OCI-LY7 (cell line): ENCODE measurements around the gene IPPK. TPM values are rescaled to one million over a fixed set of nuclear protein-coding genes. Genes with fewer than 3 reads are reported as not detected.

ENCODE experiments used
- BruUV-seq: library from RNA; stranded (reverse); fragments of 400-500 nt; replicated peaks from 2 replicates; lab custom pipeline; 2021; lab: Mats Ljungman, UMichigan
- CTCF ChIA-PET: fragments of 300-600 bp; sonication (Branson Sonifier 250); formaldehyde crosslinking; loops from one replicate; lab custom pipeline; 2022; ENCODE audit warnings: antibody characterized with exemption; ENCODE audit not compliant: unreplicated experiment; lab: Charles Lee
- POLR2A ChIA-PET: fragments of 300-600 bp; sonication (Branson Sonifier 250); formaldehyde crosslinking; loops from one replicate; lab custom pipeline; 2022; ENCODE audit warnings: antibody characterized with exemption; lab: Charles Lee
- DNase-seq: peaks from one replicate; pipeline ENCODE4 v3.0.0-alpha.2; 2015; ENCODE audit warnings: low spot score
- H2AFZ ChIP-seq: fragments of 200-600 bp; sonication (generic), shearing (Covaris generic); 2 replicates; pipeline ENCODE4 v1.6.1; 2014; ENCODE audit warnings: mild to moderate bottlenecking, antibody characterized with exemption, low read length, moderate library complexity
- H3K27ac ChIP-seq: fragments of 200-600 bp; sonication (generic); 2 replicates; pipeline ENCODE4 v1.5.1; 2014; ENCODE audit warnings: mixed run types, low read depth, mild to moderate bottlenecking, moderate library complexity, low read length, inconsistent platforms; ENCODE audit not compliant: poor library complexity, severe bottlenecking
- H3K36me3 ChIP-seq: fragments of 200-600 bp; sonication (generic); 2 replicates; pipeline ENCODE4 v1.6.1; 2014; ENCODE audit warnings: mild to moderate bottlenecking, antibody characterized with exemption, low read length, moderate library complexity, mixed read lengths; ENCODE audit not compliant: insufficient read depth
- H3K4me1 ChIP-seq: fragments of 200-600 bp; sonication (generic); 2 replicates; pipeline ENCODE4 v1.5.1; 2014; ENCODE audit warnings: mild to moderate bottlenecking, low read length; ENCODE audit not compliant: insufficient read depth, poor library complexity, severe bottlenecking
- H3K4me2 ChIP-seq: fragments of 200-600 bp; sonication (generic); 2 replicates; pipeline ENCODE4 v1.6.1; 2014; ENCODE audit warnings: mild to moderate bottlenecking, low read length
- H3K4me3 ChIP-seq: fragments of 200-600 bp; sonication (generic); 2 replicates; pipeline ENCODE4 v1.5.1; 2014; ENCODE audit warnings: mild to moderate bottlenecking, low read depth, low read length; ENCODE audit not compliant: poor library complexity, severe bottlenecking
- H3K79me2 ChIP-seq: fragments of 200-600 bp; sonication (generic); 2 replicates; pipeline ENCODE4 v1.6.1; 2016; ENCODE audit warnings: low read depth, mild to moderate bottlenecking, low read length, moderate library complexity, mixed read lengths; ENCODE audit not compliant: insufficient read depth
- H3K9me2 ChIP-seq: fragments of 200-600 bp; sonication (generic); 2 replicates; pipeline ENCODE4 v1.6.1; 2016; ENCODE audit warnings: mild to moderate bottlenecking, low read length, mixed read lengths; ENCODE audit not compliant: insufficient read depth
- H3K9me3 ChIP-seq: fragments of 200-600 bp; sonication (generic); 2 replicates; pipeline ENCODE4 v1.6.1; 2014; ENCODE audit warnings: mild to moderate bottlenecking, mixed run types, low read length, mixed read lengths
- H4K20me1 ChIP-seq: fragments of 200-600 bp; sonication (generic); 2 replicates; pipeline ENCODE4 v1.6.1; 2014; ENCODE audit warnings: mild to moderate bottlenecking, antibody characterized with exemption, low read length, moderate library complexity, mixed read lengths; ENCODE audit not compliant: insufficient read depth
- EZH2phosphoT487 ChIP-seq: fragments of 200-600 bp; sonication (generic); IDR thresholded peaks from 2 replicates; pipeline ENCODE4 v1.6.1; 2018; ENCODE audit warnings: low read depth, borderline replicate concordance, mild to moderate bottlenecking, mixed run types, antibody characterized with exemption, low read length, moderate library complexity, mixed read lengths
- intact Hi-C: fragments of 100-400 bp; cut with micrococcal nuclease; formaldehyde crosslinking; loops from one replicate; pipeline ENCODE4 v1.10.0; 2022; ENCODE audit not compliant: unreplicated experiment
- total RNA-seq, 2 experiments: library from RNA; depleted of rRNA in 1 of 2; stranded (reverse); fragments of >200 nt in 1 of 2; shearing (Covaris generic) in 1 of 2; gene quantifications; 2 replicates each; pipeline ENCODE4 v1.2.3, GENCODE V29; 2014 to 2022
- TF ChIP-seq, protein P1 (sequence below): fragments of 200-600 bp; sonication (generic); conservative IDR thresholded peaks from 2 replicates; pipeline ENCODE4 v1.5.1; 2014; ENCODE audit warnings: mild to moderate bottlenecking, antibody characterized with exemption, low read length, moderate library complexity, mixed read lengths

IPPK gene
- total RNA-seq, 2 experiments from 2014 or later: 10.3 to 12.7 TPM

DNA sequence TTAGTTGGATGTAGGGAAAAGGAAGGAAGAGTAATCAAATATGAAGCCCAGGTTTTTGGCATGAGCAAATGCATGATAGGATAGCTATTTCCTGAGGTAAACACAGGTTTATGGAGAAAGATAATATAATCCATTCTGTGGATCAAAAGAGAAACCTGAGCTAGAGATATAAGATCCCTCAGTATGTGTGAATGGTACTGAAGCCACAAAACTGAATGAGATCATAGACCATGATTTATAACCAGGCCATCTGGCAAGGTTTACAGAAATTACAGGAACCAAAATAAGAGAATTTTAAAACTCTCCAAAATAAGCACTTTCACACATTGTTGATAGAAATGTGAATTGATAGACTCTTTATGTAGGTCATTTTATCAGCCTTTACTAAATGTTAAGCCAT lies 105.4 kb downstream of the IPPK start:
- ChIA-PET CTCF (no interaction called here), POLR2A (interaction anchor here (0.6 kb wide), 1 partner anchor 13 kb away, joined by 3 read pairs; no protein-coding TSS in a partner anchor)
- Histone ChIP-seq H3K9me2 (no peaks in the 10 kb centered on the region), H2AFZ (no peak overlapping the region), H3K9me3 (peaks cover 5% of the 10 kb centered on the region), H3K4me2 (no peak overlapping the region), H3K4me3 (no peak overlapping the region), H3K36me3 (no peaks in the 10 kb centered on the region), H4K20me1 (no peaks in the 10 kb centered on the region), H3K4me1 (no peaks in the 10 kb centered on the region), H3K27ac (no peak overlapping the region), H3K79me2 (no peaks in the 10 kb centered on the region)
- intact Hi-C loops: no loop called here
- no TSS peak for BruUV-seq
- no peak for DNase-seq
- TF ChIP-seq, protein P1, sequence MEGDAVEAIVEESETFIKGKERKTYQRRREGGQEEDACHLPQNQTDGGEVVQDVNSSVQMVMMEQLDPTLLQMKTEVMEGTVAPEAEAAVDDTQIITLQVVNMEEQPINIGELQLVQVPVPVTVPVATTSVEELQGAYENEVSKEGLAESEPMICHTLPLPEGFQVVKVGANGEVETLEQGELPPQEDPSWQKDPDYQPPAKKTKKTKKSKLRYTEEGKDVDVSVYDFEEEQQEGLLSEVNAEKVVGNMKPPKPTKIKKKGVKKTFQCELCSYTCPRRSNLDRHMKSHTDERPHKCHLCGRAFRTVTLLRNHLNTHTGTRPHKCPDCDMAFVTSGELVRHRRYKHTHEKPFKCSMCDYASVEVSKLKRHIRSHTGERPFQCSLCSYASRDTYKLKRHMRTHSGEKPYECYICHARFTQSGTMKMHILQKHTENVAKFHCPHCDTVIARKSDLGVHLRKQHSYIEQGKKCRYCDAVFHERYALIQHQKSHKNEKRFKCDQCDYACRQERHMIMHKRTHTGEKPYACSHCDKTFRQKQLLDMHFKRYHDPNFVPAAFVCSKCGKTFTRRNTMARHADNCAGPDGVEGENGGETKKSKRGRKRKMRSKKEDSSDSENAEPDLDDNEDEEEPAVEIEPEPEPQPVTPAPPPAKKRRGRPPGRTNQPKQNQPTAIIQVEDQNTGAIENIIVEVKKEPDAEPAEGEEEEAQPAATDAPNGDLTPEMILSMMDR: no peak
- TF ChIP-seq EZH2phosphoT487: no peak

Other genes starting within 250 kb of the IPPK start
- not detected in 2 replicates for gene OMD, start 245.7 kb downstream of the IPPK start, total RNA-seq (2014; rRNA removed; shearing (Covaris generic))
- gene OMD, start 245.7 kb downstream of the IPPK start, total RNA-seq (2022): not detected in 2 replicates
- not detected in 2 replicates for gene ASPN, start 187.6 kb downstream of the IPPK start, total RNA-seq (2014; rRNA removed; shearing (Covaris generic))
- gene ASPN, start 187.6 kb downstream of the IPPK start, total RNA-seq (2022): not detected in 2 replicates
- not detected in 2 replicates for gene ECM2, start 134.1 kb downstream of the IPPK start, total RNA-seq (2014; rRNA removed; shearing (Covaris generic))
- gene ECM2, start 134.1 kb downstream of the IPPK start, total RNA-seq (2022): not detected in 2 replicates
- 71.0 and 71.7 TPM in 2 replicates for gene BICD2, start 94.7 kb upstream of the IPPK start, total RNA-seq (2014; rRNA removed; shearing (Covaris generic))
- gene BICD2, start 94.7 kb upstream of the IPPK start, total RNA-seq (2022): 46.5 and 53.9 TPM in 2 replicates
- 9.7 and 10.1 TPM in 2 replicates for gene ZNF484, start 207.9 kb upstream of the IPPK start, total RNA-seq (2014; rRNA removed; shearing (Covaris generic))
- 8.0 and 9.4 TPM in 2 replicates for gene ZNF484, start 207.9 kb upstream of the IPPK start, total RNA-seq (2022)